Parietal lobe (tissue), 2 donors: Measurements from ENCODE around the gene FOSB. TPM values are rescaled to one million over a fixed set of nuclear protein-coding genes. Genes with fewer than 3 reads are reported as not detected.

ENCODE experiments used
- small RNA-seq: library from RNA; depleted of rRNA; stranded (forward); fragments of <200 nt; gene quantifications from one replicate; pipeline ENCODE3, GENCODE V24; 2014; ENCODE audit warnings: low replicate concordance
- total RNA-seq: library from RNA; depleted of rRNA; stranded (reverse); fragments of >200 nt; gene quantifications from one replicate; pipeline ENCODE4 v1.2.3, GENCODE V29; 2014

Gene FOSB
- total RNA-seq, result 1.3 TPM

DNA sequence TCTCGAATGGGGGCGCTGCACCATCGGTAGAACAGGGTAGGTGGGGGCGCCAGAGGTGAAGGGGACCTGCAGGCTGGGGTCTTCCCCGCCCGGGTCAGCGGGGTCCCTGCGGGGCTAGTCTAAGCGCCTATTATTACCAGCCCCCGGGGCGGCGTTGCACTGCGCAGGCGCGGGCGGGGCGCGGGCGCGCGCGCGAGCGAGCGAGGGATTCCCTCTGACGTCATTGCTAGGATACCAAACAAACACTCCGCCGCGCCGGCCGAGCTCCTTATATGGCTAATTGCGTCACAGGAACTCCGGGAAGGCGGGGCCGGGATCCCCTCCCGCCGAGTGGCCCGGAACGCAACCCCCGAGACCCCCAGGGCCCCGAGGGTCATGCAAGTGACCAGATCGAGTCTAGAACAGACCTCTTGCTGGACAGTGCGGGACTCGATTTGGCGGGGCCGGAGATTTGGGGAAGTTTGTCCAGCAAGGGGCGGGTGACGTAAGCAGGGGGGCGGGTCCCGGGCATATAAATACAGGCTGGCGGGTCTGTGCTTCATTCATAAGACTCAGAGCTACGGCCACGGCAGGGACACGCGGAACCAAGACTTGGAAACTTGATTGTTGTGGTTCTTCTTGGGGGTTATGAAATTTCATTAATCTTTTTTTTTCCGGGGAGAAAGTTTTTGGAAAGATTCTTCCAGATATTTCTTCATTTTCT lies at the start of gene FOSB:
TSS of gene FOSB (plus strand) at position 541 of the 703 bp plus-strand sequence. CDS start 591 bp downstream, outside the sequence.

DNA sequence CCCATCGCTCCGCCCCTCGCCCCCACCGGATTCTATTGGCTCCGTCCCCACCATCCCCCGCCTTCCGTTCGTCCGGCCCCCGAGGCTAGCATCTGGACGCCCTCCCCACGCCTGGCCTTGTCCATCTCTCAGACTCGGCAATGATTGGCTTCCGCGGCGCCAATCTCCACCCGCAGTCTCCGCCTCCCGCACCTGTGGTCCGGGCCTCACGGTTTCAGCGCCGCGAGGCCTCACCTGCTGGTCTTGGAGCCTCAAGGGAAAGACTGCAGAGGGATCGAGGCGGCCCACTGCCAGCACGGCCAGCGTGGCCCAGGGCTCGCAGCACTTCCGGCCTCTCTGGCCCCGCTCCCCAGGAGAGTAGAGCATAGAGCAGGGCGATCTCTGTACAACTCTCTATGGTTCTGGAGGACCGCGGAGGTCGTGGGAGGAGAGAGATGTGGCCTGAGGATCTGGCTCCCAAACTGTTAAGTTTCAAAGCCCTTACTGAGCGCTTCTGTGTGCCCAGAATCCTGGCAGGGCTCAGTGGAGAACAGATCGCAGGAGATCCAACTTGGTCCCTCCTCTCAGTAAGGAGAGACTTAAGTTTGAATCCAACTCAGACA lies 44.1 kb upstream of the FOSB start, which contains the start of gene ERCC1:
TSS of gene ERCC1 (minus strand) at position 329 of the 602 bp plus-strand sequence. CDS start 543 bp downstream, outside the sequence.

DNA sequence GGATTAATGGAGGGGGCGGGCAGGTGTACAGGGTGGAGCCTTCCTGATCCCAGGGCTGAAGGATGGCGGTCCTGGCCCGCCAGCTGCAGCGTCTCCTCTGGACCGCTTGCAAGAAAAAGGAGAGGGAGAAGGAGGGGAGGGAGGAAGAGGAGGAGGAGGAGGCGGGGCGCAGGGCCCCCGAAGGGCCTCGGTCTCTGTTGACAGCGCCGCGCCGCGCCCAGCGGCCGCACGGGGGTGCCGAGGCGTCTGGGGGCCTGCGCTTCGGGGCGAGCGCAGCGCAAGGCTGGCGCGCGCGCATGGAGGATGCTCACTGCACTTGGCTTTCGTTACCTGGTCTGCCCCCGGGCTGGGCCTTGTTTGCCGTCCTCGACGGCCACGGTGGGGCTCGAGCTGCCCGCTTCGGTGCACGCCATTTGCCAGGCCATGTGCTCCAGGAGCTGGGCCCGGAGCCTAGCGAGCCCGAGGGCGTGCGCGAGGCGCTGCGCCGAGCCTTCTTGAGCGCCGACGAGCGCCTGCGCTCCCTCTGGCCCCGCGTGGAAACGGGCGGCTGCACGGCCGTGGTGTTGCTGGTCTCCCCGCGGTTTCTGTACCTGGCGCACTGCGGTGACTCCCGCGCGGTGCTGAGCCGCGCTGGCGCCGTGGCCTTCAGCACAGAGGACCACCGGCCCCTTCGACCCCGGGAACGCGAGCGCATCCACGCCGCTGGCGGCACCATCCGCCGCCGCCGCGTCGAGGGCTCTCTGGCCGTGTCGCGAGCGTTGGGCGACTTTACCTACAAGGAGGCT lies 30.8 kb downstream of the FOSB start, which contains the start of gene PPM1N:
TSS of gene PPM1N (plus strand) at position 33 of the 785 bp plus-strand sequence. CDS start at position 63, 30 bp downstream.

GRCh38 chr19:45506989-45507871 lies 39.4 kb downstream of the FOSB start, which contains the start of gene VASP:
Gene VASP, plus strand, starts transcription at chr19:45507479. Its CDS starts 293 bp downstream, at chr19:45507772.

Small RNA genes lying within 50 kb of the gene (small RNA-seq; reads per million reads assigned to genes)
- not detected for gene MIR6088

Other genes with a start within 250 kb of the FOSB start
- not detected for gene EXOC3L2, start 222.6 kb upstream of the FOSB start, total RNA-seq
- gene MARK4, start 216.7 kb upstream of the FOSB start, total RNA-seq, result 28.2 TPM
- not detected for gene CKM, start 145.1 kb upstream of the FOSB start, total RNA-seq
- not detected for gene KLC3, start 127.2 kb upstream of the FOSB start, total RNA-seq
- gene ERCC2, start 97.4 kb upstream of the FOSB start, total RNA-seq, result 24.1 TPM
- 0.31 TPM for gene PPP1R13L, start 62.9 kb upstream of the FOSB start, total RNA-seq
- 3.8 TPM for gene POLR1G, start 61.4 kb upstream of the FOSB start, total RNA-seq
- 64.8 TPM for gene ERCC1, start 44.1 kb upstream of the FOSB start, total RNA-seq
- 68.5 TPM for gene RTN2, start 29.1 kb downstream of the FOSB start, total RNA-seq
- gene PPM1N, start 30.4 kb downstream of the FOSB start, total RNA-seq, result 0.94 TPM
- gene VASP, start 39.5 kb downstream of the FOSB start, total RNA-seq, result 7.8 TPM
- gene OPA3, start 116.8 kb downstream of the FOSB start, total RNA-seq, result 2.2 TPM
- gene GPR4, start 134.2 kb downstream of the FOSB start, total RNA-seq, result 0.31 TPM
- gene EML2, start 171.4 kb downstream of the FOSB start, total RNA-seq, result 55.1 TPM
- 0.31 TPM for gene GIPR, start 200.2 kb downstream of the FOSB start, total RNA-seq
- gene SNRPD2, start 224.0 kb downstream of the FOSB start, total RNA-seq, result 84.5 TPM
- 4.7 TPM for gene QPCTL, start 224.7 kb downstream of the FOSB start, total RNA-seq